NOMO-1 treated with DMSO at 0.1 percent for 48 hours (cell line): ENCODE data around the gene BCL2L2.

ENCODE experiments used
- DNase-seq: peaks from one replicate; lab custom pipeline; 2025; ENCODE audit not compliant: unreplicated experiment; lab: John Stamatoyannopoulos, UW

BCL2L2 gene

DNA sequence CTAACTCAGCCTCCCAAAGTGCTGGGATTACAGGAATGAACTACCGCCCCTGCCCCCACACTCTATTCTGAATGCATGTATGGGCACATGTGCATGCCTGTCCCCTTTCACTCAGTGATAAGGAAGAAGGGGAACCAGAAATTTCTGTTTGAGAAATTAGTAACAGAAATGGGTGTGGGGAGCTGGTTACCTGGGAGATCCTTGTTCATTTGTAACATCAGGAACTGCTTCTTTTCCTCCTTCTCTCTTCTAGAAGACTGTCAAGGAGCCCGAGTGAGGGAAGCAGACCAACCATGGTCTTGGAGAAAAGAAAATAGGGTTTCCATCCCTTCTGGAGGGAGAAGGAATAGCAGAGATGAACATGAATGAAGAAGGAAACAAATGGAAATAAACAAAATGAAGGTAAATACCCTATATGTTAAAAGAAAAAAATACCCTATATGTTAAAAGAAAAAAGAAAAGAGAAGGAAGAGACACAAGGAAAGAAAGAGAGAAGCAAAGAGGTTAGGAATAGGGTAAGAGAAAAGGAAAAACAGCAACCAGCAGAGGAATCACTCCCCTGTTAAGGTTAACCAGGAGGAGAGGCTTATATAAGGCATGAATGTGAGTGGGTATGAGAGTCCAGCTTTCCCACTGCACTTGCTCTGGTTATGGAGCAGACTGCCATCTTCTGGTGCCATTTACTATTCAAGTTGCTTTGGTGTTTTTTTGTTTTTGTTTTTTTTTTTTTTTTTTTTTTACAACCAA lies 7.2 kb upstream of the BCL2L2 start:
- DNase-seq = peak; percentile 12

GRCh38 chr14:23299986-23300686 lies 6.5 kb upstream of the BCL2L2 start:
- peak; percentile 28 for DNase-seq

DNA sequence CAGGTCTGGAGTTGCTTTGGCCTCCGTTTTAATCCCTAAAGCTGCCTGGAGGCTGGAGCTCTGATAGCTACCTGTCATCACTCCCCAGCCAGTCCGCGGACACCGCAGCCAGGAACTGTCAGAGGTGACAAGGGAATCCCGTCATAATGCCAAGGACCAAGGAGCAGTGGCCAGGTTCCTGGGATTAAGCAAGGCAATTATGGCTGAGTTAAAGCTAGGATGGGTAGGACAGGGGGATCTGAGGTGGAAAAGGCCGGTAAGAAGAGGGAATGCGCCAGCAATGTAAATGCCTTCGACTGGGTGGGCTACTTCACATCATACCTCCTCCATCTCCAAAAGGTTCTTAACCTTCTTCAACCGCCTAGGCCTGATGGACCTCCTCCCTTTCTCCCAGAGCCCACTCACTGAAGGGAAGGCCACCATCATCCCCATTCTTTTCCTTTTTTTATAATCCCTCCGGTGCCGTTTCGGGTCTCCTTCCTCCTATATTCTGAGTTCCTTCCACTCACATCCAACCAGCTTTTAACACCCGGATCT lies 5.9 kb upstream of the BCL2L2 start:
- peak; percentile 28 for DNase-seq

- DNase-seq = peak; percentile 98
Measured at GRCh38 chr14:23301288-23301968, 5.2 kb upstream of the BCL2L2 start.

DNA sequence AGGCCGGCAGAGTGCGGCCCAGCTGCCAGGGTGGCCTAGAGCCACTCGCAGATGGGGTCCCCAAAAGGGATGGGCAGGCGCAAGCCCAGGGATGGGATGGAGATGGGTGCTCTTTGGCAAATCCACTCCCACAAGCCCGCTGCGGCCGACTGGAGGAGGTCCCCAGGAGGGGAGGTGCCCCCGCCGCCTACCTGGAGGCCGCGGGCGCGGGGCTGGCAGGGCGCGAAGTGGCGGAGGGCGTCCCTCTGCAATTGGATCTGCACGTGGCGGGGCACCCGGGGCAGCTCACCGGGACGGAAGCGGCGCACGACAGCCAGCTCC lies 4.7 kb upstream of the BCL2L2 start:
- no peak for DNase-seq

DNA sequence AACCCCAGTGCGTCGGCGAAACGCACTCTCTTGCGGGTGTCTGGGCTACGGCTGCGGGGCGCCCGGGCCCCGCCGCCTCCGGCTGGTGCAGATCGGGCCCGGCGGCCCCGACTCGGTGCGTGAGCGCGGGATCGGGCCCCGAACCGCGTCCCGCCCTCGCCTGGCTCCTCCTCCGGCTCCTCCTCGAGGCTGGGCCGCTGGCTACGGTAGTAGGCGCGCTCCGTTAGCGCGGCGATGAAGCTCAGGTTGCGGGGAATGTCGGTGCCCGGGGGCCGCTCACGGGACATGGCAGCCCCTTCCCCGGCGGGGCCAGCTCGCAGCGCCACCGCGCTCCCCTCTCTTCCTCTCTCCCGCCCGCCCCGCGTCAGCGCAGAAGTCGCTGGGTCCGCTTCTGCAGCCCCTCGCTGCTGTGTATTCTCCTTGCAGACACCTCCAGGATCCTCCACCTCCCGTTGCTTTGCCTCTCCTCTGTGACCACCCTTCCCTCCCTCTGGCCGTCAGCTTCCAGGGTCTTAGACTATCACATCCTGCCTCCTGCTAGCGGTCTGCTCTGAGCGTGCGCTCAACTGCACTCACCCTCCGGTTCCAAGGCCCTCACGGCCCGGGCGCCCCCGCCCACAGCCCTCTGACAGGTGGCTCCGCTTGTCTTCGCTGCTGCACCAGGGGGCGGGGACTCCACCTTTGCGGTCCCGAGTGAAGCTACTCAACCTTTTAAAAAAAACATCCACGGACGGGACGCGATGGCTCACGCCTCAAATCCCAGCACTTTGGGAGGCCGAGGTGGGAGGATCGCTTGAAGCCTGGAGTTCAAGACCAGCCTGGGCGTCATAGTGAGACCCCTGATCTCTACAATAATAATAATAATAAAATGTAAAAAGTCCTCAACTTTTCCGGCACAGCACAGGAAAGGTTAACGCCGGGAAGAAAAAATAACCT lies 4.1 kb upstream of the BCL2L2 start, which contains the start of gene PPP1R3E:
PPP1R3E (minus strand) TSS at position 570 of the 936 bp plus-strand sequence; CDS start at position 287, 283 bp downstream.
- peak; percentile 11 for DNase-seq

DNA sequence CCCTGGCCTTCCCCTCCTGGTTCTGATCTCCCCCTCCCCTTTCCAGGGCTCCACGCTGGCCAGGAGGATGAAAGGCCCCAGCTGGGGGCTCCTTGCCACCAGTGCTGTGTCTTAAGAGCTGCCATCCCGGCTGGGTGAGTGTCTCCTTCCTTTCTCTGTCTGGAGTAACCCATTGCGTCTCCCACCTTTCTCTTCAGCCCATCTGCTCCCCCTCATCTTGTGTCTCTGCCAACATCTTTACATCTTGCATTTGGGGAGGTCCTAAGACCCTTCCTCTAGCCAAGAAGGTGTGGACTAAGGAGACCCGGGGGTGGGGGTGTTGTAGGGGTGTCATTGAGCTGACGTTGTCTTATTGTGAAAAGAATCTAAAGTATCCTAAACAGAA lies 505 bp downstream of the BCL2L2 start:
- DNase-seq = no peak

DNA sequence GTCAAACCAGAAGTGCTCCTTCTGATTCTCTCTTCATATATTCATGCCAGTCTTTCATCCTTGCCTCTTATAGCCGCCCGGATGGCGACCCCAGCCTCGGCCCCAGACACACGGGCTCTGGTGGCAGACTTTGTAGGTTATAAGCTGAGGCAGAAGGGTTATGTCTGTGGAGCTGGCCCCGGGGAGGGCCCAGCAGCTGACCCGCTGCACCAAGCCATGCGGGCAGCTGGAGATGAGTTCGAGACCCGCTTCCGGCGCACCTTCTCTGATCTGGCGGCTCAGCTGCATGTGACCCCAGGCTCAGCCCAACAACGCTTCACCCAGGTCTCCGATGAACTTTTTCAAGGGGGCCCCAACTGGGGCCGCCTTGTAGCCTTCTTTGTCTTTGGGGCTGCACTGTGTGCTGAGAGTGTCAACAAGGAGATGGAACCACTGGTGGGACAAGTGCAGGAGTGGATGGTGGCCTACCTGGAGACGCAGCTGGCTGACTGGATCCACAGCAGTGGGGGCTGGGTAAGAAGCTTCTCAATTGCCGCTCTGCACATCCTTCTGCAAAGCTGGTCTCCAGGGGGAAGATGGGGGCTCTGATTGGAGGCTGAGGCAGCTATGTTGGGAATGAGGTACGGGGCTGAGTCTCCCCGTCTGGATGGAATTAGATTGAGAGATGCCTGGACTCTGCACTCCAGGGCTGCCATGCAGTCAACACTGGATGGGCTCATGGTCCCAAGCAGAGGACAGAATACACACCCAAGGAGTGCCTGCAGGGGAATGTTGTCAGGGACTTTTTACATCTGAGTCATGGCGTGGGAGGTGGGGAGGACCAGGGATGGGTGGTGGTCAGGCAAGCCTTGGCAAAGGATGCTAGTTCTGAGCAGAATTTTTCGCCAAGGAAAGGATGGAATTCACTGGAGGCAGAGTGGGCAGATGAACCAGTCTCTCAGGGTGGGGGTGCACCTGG lies 1.3 kb downstream of the BCL2L2 start:
- no peak for DNase-seq

DNA sequence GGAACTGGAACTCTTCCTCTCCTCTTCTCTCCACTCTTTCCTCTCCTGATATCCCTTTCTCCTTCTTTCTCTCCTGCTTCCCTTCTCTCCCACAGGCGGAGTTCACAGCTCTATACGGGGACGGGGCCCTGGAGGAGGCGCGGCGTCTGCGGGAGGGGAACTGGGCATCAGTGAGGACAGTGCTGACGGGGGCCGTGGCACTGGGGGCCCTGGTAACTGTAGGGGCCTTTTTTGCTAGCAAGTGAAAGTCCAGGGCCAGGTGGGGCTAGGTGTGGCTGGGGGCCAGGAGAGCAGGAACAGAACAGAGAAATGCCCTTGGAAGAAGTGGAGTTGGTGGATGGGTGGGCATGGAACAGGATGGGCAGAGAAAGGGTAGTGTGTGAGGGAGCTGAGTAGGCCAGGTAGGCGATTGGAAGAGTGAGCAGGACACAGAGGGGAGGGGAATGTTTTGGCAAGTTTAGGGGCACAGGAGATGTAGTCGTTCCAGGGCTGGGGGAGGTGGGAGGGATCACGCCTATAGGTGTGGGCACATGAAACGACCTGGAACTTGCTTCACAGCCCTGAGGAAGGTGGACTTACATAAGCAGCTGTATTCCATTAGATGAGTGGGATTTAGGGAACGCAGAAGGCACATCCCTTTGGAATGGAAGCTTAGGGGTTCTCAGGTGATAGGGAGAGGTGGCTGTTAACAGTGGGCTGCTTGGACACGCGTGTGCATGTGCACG lies 2.2 kb downstream of the BCL2L2 start:
- no peak for DNase-seq

GRCh38 chr14:23310546-23310945 lies 3.9 kb downstream of the BCL2L2 start:
- DNase-seq = no peak

GRCh38 chr14:23316300-23316699 lies 9.7 kb downstream of the BCL2L2 start:
- no peak for DNase-seq

DNA sequence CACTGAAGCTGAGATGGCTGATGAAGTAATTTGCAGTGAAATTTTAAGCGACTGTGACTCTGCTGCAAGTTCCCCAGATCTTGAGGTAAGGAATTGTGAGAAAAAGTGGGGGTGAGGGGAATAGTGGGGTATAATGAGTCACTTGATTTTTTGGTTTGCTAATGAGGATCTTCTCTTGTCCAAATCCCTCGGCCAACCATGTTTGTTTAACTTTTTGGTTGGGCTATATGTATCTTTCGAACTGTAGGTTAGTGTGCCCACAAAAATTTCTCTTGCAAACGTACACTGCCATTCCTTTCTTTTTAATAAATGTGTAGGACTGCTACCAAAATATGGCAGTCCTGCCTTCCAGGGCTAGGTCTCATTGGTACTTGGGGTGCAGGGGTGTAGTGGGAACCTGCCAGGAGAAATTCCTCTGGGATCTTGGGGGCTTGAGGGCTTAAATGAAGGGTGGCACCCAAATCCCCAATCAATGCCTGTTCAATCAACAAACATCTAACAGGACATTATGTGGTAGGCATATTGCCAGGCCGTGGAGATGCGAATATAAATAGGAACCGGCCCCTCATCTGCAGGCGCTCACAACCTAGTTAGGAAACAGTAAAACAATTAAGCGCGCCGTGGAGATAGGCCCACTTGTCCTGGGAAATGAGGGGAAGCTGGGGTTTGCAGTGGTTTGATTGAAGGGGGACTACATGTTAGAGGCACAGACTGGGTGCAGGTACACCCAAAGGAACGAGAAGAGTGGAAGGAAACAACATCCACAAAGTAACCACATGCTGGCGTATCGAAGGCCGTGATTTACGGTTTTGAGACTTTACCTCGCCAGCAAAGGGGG lies 13.3 kb downstream of the BCL2L2 start:
- DNase-seq = no peak

DNA sequence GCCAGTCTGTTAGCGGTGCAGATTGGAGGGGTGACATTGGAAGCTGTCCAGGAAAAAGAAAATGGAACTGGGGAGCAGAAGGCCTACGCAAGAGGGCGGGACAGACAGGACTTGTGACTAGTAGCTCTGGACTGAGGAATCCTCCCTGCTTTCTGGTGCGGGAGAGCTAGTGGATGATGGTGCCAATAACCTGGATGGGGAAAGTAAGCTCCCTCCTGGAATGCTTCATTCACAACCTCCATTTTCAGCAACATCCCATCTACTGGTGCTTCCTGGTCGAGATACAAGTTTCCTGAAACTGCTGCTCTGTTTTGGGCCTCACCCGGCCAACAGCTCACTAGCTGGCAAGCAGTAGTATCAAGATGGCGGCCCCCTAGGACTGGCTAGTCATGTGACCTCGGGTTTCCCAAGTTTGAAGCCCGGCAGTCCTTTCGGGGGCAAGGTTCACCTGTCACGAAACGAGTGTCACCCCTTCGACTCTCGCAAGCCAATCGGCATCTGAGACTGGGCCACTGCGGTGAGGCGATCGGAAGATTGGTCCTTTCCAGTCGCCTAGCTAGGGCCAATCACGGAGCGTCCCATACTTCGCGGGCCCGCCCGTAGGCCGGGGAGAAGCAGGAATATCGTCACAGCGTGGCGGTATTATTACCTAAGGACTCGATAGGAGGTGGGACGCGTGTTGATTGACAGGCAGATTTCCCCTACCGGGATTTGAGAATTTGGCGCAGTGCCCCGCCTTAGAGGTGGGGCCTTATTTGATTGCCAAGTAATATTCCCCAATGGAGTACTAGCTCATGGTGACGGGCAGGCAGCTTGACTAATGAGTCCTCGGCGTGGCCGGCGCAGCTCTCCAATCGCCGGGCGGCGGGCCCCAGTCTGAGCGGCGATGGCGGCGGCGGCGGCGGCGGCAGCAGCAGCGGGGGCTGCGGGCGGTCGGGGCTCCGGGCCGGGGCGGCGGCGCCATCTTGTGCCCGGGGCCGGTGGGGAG lies 14.2 kb downstream of the BCL2L2 start, which contains the start of gene PABPN1:
PABPN1 (plus strand) TSS at position 874 of the 988 bp plus-strand sequence; CDS start at position 887, 13 bp downstream.
- DNase-seq = peak; percentile 100

DNA sequence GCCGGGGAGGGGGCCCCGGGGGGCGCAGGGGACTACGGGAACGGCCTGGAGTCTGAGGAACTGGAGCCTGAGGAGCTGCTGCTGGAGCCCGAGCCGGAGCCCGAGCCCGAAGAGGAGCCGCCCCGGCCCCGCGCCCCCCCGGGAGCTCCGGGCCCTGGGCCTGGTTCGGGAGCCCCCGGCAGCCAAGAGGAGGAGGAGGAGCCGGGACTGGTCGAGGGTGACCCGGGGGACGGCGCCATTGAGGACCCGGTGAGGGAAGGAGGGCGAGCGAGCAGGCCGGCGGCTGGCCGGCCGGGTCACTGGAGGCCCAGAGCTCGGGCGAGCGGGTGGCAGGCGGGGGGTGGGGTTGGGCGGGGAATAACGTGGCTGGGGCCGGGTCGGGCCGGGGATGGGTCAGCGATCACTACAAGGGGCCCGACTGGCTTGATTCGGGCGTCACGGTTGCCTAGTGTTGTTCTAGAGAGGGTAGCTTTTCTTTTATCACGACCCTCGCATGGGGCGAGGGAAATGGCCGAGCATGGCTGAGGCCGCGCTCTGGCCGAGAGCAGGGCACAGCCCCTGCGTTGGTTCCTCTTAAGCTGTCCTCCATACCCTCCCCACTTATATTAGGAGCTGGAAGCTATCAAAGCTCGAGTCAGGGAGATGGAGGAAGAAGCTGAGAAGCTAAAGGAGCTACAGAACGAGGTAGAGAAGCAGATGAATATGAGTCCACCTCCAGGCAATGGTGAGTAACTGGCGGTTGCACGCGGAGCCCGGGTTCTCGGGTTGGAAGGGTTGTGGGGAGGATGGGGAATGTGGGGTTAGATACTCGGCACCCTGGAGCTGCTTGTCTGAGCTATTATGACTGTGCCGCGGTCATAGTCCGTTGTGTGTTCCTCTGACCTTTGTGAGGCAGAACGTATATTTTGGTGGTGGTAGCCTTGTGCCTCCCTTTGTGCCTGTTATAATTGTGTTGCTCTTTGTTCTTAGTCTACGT lies 15.2 kb downstream of the BCL2L2 start:
- DNase-seq = peak; percentile 29
